GM12878 (cell line): ENCODE data around the gene SCGN. TPM values are rescaled to one million over a fixed set of nuclear protein-coding genes. Genes with fewer than 3 reads are reported as not detected.

Source experiments
- ATAC-seq: fragments of 200-7000 bp; cut with Tn5 transposase; 3 replicates; pipeline ENCODE4 v1.9.1; 2020; ENCODE audit warnings: mild to moderate bottlenecking, moderate library complexity
- BruUV-seq: library from RNA; stranded (reverse); fragments of 400-500 nt; replicated peaks from 2 replicates; lab custom pipeline; 2021; lab: Mats Ljungman, UMichigan
- CTCF ChIA-PET: fragments of 300-600 bp; sonication (Branson Sonifier 250); formaldehyde crosslinking; extraction: SDS; loops from one replicate; lab custom pipeline; 2021; ENCODE audit warnings: inconsistent platforms; lab: Yijun Ruan, JAX
- POLR2A ChIA-PET: fragments of 350-600 bp; formaldehyde crosslinking; extraction: SDS; loops from one replicate; lab custom pipeline; 2021; ENCODE audit warnings: inconsistent platforms; lab: Charles Lee
- RAD21 ChIA-PET: fragments of 300-600 bp; sonication (Branson Sonifier 250); formaldehyde crosslinking; loops from one replicate; lab custom pipeline; 2023; ENCODE audit warnings: antibody characterized with exemption; ENCODE audit not compliant: unreplicated experiment; lab: Charles Lee
- SMC1A ChIA-PET: fragments of 300-600 bp; sonication (Branson Sonifier 250); formaldehyde crosslinking; loops from one replicate; lab custom pipeline; 2023; ENCODE audit not compliant: unreplicated experiment, uncharacterized antibody; lab: Charles Lee
- DNase-seq: peaks from one replicate; pipeline ENCODE4 v3.0.0-alpha.2; 2011; ENCODE audit warnings: low read depth, low spot score
- FAIRE-seq: peaks from 3 replicates; lab custom pipeline; 2011; peaks lifted over from hg19 to GRCh38; lab: Jason Lieb, UNC
- H2AFZ ChIP-seq: 2 replicates; pipeline ENCODE4 v1.6.0; 2011; ENCODE audit warnings: low read depth, low read length, control low read depth; ENCODE audit not compliant: control insufficient read depth
- H3K27ac ChIP-seq: 2 replicates; pipeline ENCODE4 v1.5.1; 2011; ENCODE audit warnings: control low read depth; ENCODE audit not compliant: control insufficient read depth, insufficient read depth
- H3K27me3 ChIP-seq, 2 experiments: replicated peaks in 1 of 2; 2 replicates each; pipeline versions ENCODE4 v1.6.0 to v1.6.1; 2011; ENCODE audit warnings: low read length in 1 of 2; ENCODE audit not compliant: control insufficient read depth in 2 of 2, insufficient read depth in 2 of 2
- H3K36me3 ChIP-seq, 2 experiments: 2 replicates each; pipeline ENCODE4 v1.5.1; 2011; ENCODE audit warnings: low read length in 1 of 2; ENCODE audit not compliant: control insufficient read depth in 2 of 2, insufficient read depth in 2 of 2
- H3K4me1 ChIP-seq: 2 replicates; pipeline ENCODE4 v1.6.1; 2011; ENCODE audit warnings: mild to moderate bottlenecking, low read length, moderate library complexity, mixed read lengths; ENCODE audit not compliant: control insufficient read depth, insufficient read depth
- H3K4me2 ChIP-seq: 2 replicates; pipeline ENCODE4 v1.6.0; 2011; ENCODE audit warnings: control low read depth; ENCODE audit not compliant: control insufficient read depth, insufficient read depth
- H3K4me3 ChIP-seq: fragments of 200-600 bp; sonication (generic); 2 replicates; pipeline ENCODE4 v1.5.1; 2016
- H3K79me2 ChIP-seq: 2 replicates; pipeline ENCODE4 v1.6.0; 2011; ENCODE audit warnings: low read length; ENCODE audit not compliant: control insufficient read depth, insufficient read depth
- H3K9ac ChIP-seq: 2 replicates; pipeline ENCODE4 v1.8.0; 2011; ENCODE audit warnings: low read length, control low read depth, mixed read lengths; ENCODE audit not compliant: control insufficient read depth, insufficient read depth
- H3K9me3 ChIP-seq: replicated peaks from 3 replicates; pipeline ENCODE4 v1.5.1; 2011; ENCODE audit warnings: mild to moderate bottlenecking, low read length; ENCODE audit not compliant: control insufficient read depth, insufficient read depth
- H4K20me1 ChIP-seq: 2 replicates; pipeline ENCODE4 v1.6.0; 2011; ENCODE audit not compliant: control insufficient read depth, insufficient read depth
- E2F8 ChIP-seq: fragments of 450-650 bp; IDR thresholded peaks from 2 replicates; pipeline ENCODE4 v1.6.1; 2018; ENCODE audit warnings: mild to moderate bottlenecking, low read depth, moderate library complexity; ENCODE audit not compliant: partially characterized antibody
- EGR1 ChIP-seq, 2 experiments: IDR thresholded peaks; 1 replicate in 1 of 2; 2 replicates in 1 of 2; pipeline ENCODE4 v1.6.1; 2011 to 2012; ENCODE audit warnings: low read depth in 2 of 2, low read length in 2 of 2, borderline replicate concordance in 1 of 2, mild to moderate bottlenecking in 1 of 2, moderate library complexity in 1 of 2
- FOXM1 ChIP-seq: IDR thresholded peaks from 2 replicates; pipeline ENCODE4 v1.6.1; 2012; ENCODE audit warnings: low read depth, mild to moderate bottlenecking, inconsistent platforms, low read length, moderate library complexity
- GATAD2B ChIP-seq: fragments of 450-650 bp; conservative IDR thresholded peaks from 2 replicates; pipeline ENCODE4 v1.6.1; 2017; ENCODE audit warnings: low read depth, mild to moderate bottlenecking, moderate library complexity
- HDAC2 ChIP-seq: fragments of 200-600 bp; sonication (generic); IDR thresholded peaks from 2 replicates; pipeline ENCODE4 v1.6.1; 2017
- HDGF ChIP-seq: fragments of 450-650 bp; IDR thresholded peaks from 2 replicates; pipeline ENCODE4 v1.6.1; 2016; ENCODE audit warnings: antibody characterized with exemption
- JUND ChIP-seq: IDR thresholded peaks from 2 replicates; pipeline ENCODE4 v1.6.1; 2012; ENCODE audit warnings: low read depth, mild to moderate bottlenecking, low read length, improper control_type of control experiment, moderate library complexity
- POLR2AphosphoS2 ChIP-seq: IDR thresholded peaks from 2 replicates; pipeline ENCODE4 v1.6.1; 2011; ENCODE audit warnings: low read depth, mild to moderate bottlenecking, low read length, improper control_type of control experiment, moderate library complexity
- SIN3A ChIP-seq: IDR thresholded peaks from 2 replicates; pipeline ENCODE4 v1.6.1; 2012; ENCODE audit warnings: low read depth, low read length, improper control_type of control experiment
- ZBED1 ChIP-seq: IDR thresholded peaks from 2 replicates; pipeline ENCODE4 v1.6.1; 2016; ENCODE audit warnings: borderline replicate concordance
- ZBTB4 ChIP-seq: fragments of 450-650 bp; formaldehyde crosslinking; IDR thresholded peaks from 2 replicates; pipeline ENCODE4 v1.4.0; 2022; ENCODE audit warnings: mild to moderate bottlenecking, moderate library complexity
- ZNF217 ChIP-seq: fragments of 450-650 bp; IDR thresholded peaks from 2 replicates; pipeline ENCODE4 v1.6.1; 2017; ENCODE audit warnings: antibody characterized with exemption, mild to moderate bottlenecking
- WGBS: methylation state at CpG from one replicate; pipeline ENCODE4 v1.1.6; 2016; ENCODE audit warnings: low lambda C conversion rate; ENCODE audit not compliant: insufficient replicate concordance, insufficient coverage; ENCODE audit errors: missing lambda C conversion rate; 5-methylcytosine and 5-hydroxymethylcytosine counted together
- in situ Hi-C: fragments of 300-500 bp; cut with MboI; formaldehyde crosslinking; loops from 9 replicates; pipeline ENCODE4 v1.14.3; 2018; ENCODE audit warnings: mixed read lengths
- intact Hi-C: fragments of 100-400 bp; cut with micrococcal nuclease; formaldehyde crosslinking; loops from one replicate; pipeline ENCODE4 v1.14.2; 2022; ENCODE audit not compliant: unreplicated experiment
- polyA plus RNA-seq, 11 experiments: library from polyadenylated mRNA; depleted of rRNA in 4 of 11; unstranded in 6 of 11; stranded (reverse) in 5 of 11; fragments of >200 nt; fragmentation: Nextera tagmentation in 4 of 11; fragmentation: Illumina TruSeq in 1 of 11; extraction: Ambion mirVana in 4 of 11; extraction: Trizol in 1 of 11; gene quantifications; 1 replicate in 1 of 11; 2 replicates in 10 of 11; pipeline versions ENCODE4 v1.2.1 to v1.2.3, GENCODE V29; 2011 to 2016; ENCODE audit warnings: inconsistent platforms in 2 of 11, missing spikeins in 2 of 11, low read depth in 1 of 11
- total RNA-seq, 4 experiments: library from RNA; depleted of rRNA in 3 of 4; stranded (reverse); fragments of >200 nt in 3 of 4; fragmentation: Illumina TruSeq in 1 of 4; extraction: Trizol in 1 of 4; gene quantifications; 2 replicates each; pipeline versions ENCODE4 v1.2.1 to v1.2.3, GENCODE V29; 2013 to 2021
- TF ChIP-seq, protein P1 (sequence below): IDR thresholded peaks from 2 replicates; pipeline ENCODE4 v1.6.1; 2011; ENCODE audit warnings: low read depth, mild to moderate bottlenecking, low read length, moderate library complexity, borderline replicate concordance; ENCODE audit errors: extremely low read depth
- TF ChIP-seq, protein P2 (sequence below): fragments of 450-650 bp; IDR thresholded peaks from 2 replicates; pipeline ENCODE4 v1.6.1; 2017; ENCODE audit warnings: antibody characterized with exemption, mild to moderate bottlenecking, moderate library complexity

The SCGN gene
- total and polyA plus RNA-seq, 10 of the 15 experiments (the other 5 are each of a cell fraction or from before 2014, with no cell fraction given) = not detected

GRCh38 chr6:25701807-25702206 lies 49.8 kb downstream of the SCGN start (continued):
- TF ChIP-seq ZBTB4 (CRISPR knock-in tag) = no peak
- TF ChIP-seq ZBED1 = no peak
- TF ChIP-seq, all 136 proteins: peak for 0

DNA sequence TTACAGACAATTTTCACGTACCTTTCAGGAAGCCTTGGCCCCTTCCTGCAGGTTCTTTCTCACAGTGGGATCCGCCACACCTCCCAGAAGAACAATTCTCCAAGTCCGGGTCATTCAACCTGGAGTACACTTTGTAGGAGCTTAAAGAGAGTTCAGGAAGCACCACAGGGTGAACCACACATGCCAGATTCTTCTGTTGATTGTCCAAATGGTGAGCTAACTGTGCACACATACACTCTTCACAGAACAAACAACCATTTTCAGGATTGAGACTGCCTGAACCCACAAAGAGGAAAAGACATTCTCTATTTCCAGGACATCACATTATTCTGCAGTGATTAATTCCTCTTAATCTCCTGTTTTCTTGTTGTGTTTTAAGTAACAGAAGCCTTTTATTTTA lies 51.0 kb downstream of the SCGN start:
- Histone ChIP-seq H3K4me1 (no peaks in the 10 kb centered on the region), H3K9me3 (no peaks in the 10 kb centered on the region), H3K79me2 (no peaks in the 10 kb centered on the region), H4K20me1 (no peaks in the 10 kb centered on the region), H3K4me3 (no peak overlapping the region), H3K9ac (no peak overlapping the region), H3K27ac (no peak overlapping the region), H2AFZ (no peak overlapping the region), H3K27me3 (no peaks in the 10 kb centered on the region; a peak in 1 of 4 replicates), H3K36me3 (no peaks in the 10 kb centered on the region), H3K4me2 (no peak overlapping the region)
- ATAC-seq (no peak), DNase-seq (no peak), FAIRE-seq (no peak)
- ChIA-PET POLR2A (no interaction called here), RAD21 (no interaction called here), CTCF (interaction anchor here (4.6 kb wide), 1 partner anchor 17 kb away, joined by 24 read pairs; no protein-coding TSS in a partner anchor), SMC1A (interaction anchor here (1.8 to 1.9 kb wide), 2 partner anchors 11 to 13 kb away, joined by 3 to 6 read pairs; no protein-coding TSS in a partner anchor)
- in situ Hi-C loops = no loop called here
- 41% methylated on average over 3 of the region's 3 CpGs for WGBS
- intact Hi-C loops = no loop called here
- no TSS peak for BruUV-seq
- TF ChIP-seq, protein P1, sequence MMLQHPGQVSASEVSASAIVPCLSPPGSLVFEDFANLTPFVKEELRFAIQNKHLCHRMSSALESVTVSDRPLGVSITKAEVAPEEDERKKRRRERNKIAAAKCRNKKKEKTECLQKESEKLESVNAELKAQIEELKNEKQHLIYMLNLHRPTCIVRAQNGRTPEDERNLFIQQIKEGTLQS = no peak
- no peak for TF ChIP-seq POLR2AphosphoS2
- no peak for TF ChIP-seq HDGF
- TF ChIP-seq E2F8 = no peak
- TF ChIP-seq HDAC2 = no peak
- TF ChIP-seq FOXM1 = no peak
- no peak for TF ChIP-seq ZNF217
- no peak for TF ChIP-seq GATAD2B
- no peak for TF ChIP-seq EGR1 (IDR thresholded peaks at IDR 0.05; ENCODE audit: borderline replicate concordance in 1 of 2, low read depth in 2 of 2, low read length in 2 of 2)
- TF ChIP-seq, protein P2, sequence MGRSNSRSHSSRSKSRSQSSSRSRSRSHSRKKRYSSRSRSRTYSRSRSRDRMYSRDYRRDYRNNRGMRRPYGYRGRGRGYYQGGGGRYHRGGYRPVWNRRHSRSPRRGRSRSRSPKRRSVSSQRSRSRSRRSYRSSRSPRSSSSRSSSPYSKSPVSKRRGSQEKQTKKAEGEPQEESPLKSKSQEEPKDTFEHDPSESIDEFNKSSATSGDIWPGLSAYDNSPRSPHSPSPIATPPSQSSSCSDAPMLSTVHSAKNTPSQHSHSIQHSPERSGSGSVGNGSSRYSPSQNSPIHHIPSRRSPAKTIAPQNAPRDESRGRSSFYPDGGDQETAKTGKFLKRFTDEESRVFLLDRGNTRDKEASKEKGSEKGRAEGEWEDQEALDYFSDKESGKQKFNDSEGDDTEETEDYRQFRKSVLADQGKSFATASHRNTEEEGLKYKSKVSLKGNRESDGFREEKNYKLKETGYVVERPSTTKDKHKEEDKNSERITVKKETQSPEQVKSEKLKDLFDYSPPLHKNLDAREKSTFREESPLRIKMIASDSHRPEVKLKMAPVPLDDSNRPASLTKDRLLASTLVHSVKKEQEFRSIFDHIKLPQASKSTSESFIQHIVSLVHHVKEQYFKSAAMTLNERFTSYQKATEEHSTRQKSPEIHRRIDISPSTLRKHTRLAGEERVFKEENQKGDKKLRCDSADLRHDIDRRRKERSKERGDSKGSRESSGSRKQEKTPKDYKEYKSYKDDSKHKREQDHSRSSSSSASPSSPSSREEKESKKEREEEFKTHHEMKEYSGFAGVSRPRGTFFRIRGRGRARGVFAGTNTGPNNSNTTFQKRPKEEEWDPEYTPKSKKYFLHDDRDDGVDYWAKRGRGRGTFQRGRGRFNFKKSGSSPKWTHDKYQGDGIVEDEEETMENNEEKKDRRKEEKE = no peak
- no peak for TF ChIP-seq SIN3A
- no peak for TF ChIP-seq JUND
